Measurements from ENCODE around the gene GRM5. TPM values are rescaled to one million over a fixed set of nuclear protein-coding genes. Genes with fewer than 3 reads are reported as not detected.

GRM5 gene
- total RNA-seq, 1 donor from 2014 or later, result not detected

GRCh38 chr11:88619656-88620385 lies 446.0 kb downstream of the GRM5 start:
- Histone ChIP-seq H3K9me3 (no peaks in the 10 kb centered on the region), H3K36me3 (no peaks in the 10 kb centered on the region), H3K4me1 (peaks cover 10% of the 10 kb centered on the region), H3K4me3 (no peak overlapping the region), H3K27ac (no peak overlapping the region), H3K27me3 (no peaks in the 10 kb centered on the region)
- no peak for DNase-seq (ENCODE audit: extremely low spot score in 2 of 2)
- no peak for TF ChIP-seq POLR2A (IDR thresholded peaks at IDR 0.05)
- TF ChIP-seq CTCF (IDR thresholded peaks at IDR 0.05), result no peak
- TF ChIP-seq POLR2AphosphoS5 (IDR thresholded peaks at IDR 0.05; ENCODE audit: insufficient read depth in 1 of 2, low read depth in 1 of 2), result no peak
- intact Hi-C loops (cut with DNase I), result no loop called here

GRCh38 chr11:88619071-88619425 lies 446.7 kb downstream of the GRM5 start:
- TF ChIP-seq CTCF (IDR thresholded peaks at IDR 0.05) (no peak), POLR2AphosphoS5 (IDR thresholded peaks at IDR 0.05; ENCODE audit: insufficient read depth in 1 of 2, low read depth in 1 of 2) (no peak), POLR2A (IDR thresholded peaks at IDR 0.05) (no peak)
- H3K4me1 ChIP-seq, result peaks cover 10% of the 10 kb centered on the region
- no peak overlapping the region for H3K27ac ChIP-seq
- H3K27me3 ChIP-seq, result no peaks in the 10 kb centered on the region
- H3K4me3 ChIP-seq, result no peak overlapping the region
- H3K9me3 ChIP-seq, result no peaks in the 10 kb centered on the region
- intact Hi-C loops (cut with DNase I), result no loop called here
- H3K36me3 ChIP-seq, result no peaks in the 10 kb centered on the region
- DNase-seq (ENCODE audit: extremely low spot score in 2 of 2), result no peak

- TF ChIP-seq POLR2AphosphoS5 (IDR thresholded peaks at IDR 0.05; ENCODE audit: insufficient read depth in 1 of 2, low read depth in 1 of 2), result no peak
- no peak for TF ChIP-seq POLR2A (IDR thresholded peaks at IDR 0.05)
- no peak for TF ChIP-seq CTCF (IDR thresholded peaks at IDR 0.05)
- Histone ChIP-seq H3K4me3 (no peak overlapping the region), H3K9me3 (no peaks in the 10 kb centered on the region), H3K36me3 (no peaks in the 10 kb centered on the region), H3K27me3 (no peaks in the 10 kb centered on the region), H3K4me1 (peaks cover 10% of the 10 kb centered on the region), H3K27ac (no peak overlapping the region)
- DNase-seq (ENCODE audit: extremely low spot score in 2 of 2), result no peak
- intact Hi-C loops (cut with DNase I), result no loop called here
These were observed 447.3 kb downstream of the GRM5 start for GRCh38 chr11:88618327-88619070.

GRCh38 chr11:88617226-88617625 lies 448.6 kb downstream of the GRM5 start:
- Histone ChIP-seq H3K27ac (no peak overlapping the region), H3K4me3 (no peak overlapping the region), H3K4me1 (peaks cover 10% of the 10 kb centered on the region), H3K27me3 (no peaks in the 10 kb centered on the region), H3K36me3 (no peaks in the 10 kb centered on the region), H3K9me3 (no peaks in the 10 kb centered on the region)
- intact Hi-C loops (cut with DNase I), result no loop called here
- TF ChIP-seq POLR2AphosphoS5 (IDR thresholded peaks at IDR 0.05; ENCODE audit: insufficient read depth in 1 of 2, low read depth in 1 of 2), result no peak
- TF ChIP-seq CTCF (IDR thresholded peaks at IDR 0.05), result no peak
- no peak for TF ChIP-seq POLR2A (IDR thresholded peaks at IDR 0.05)
- DNase-seq (ENCODE audit: extremely low spot score in 2 of 2), result no peak

- no peak overlapping the region for H3K27ac ChIP-seq
- H3K4me1 ChIP-seq, result no peaks in the 10 kb centered on the region
- H3K4me3 ChIP-seq, result no peak overlapping the region
- no peak for TF ChIP-seq CTCF (IDR thresholded peaks at IDR 0.05)
- no peak for TF ChIP-seq POLR2A (IDR thresholded peaks at IDR 0.05)
- TF ChIP-seq POLR2AphosphoS5 (IDR thresholded peaks at IDR 0.05; ENCODE audit: insufficient read depth in 1 of 2, low read depth in 1 of 2), result no peak
- intact Hi-C loops (cut with DNase I), result no loop called here
- no peaks in the 10 kb centered on the region for H3K27me3 ChIP-seq
- H3K9me3 ChIP-seq, result no peaks in the 10 kb centered on the region
- no peak for DNase-seq (ENCODE audit: extremely low spot score in 2 of 2)
- no peaks in the 10 kb centered on the region for H3K36me3 ChIP-seq
These were observed 461.5 kb downstream of the GRM5 start for GRCh38 chr11:88604260-88604659.

Data from vagina (tissue), 2 donors.